GM21723 (cell line): Measurements from ENCODE around the gene ITPR3.

Experiments used
- ATAC-seq: cut with Tn5 transposase; IDR thresholded peaks from one replicate; pipeline ENCODE4 v1.9.1; 2021; ENCODE audit warnings: mild to moderate bottlenecking, moderate library complexity; ENCODE audit not compliant: unreplicated experiment

Gene ITPR3

GRCh38 chr6:33711140-33712129 lies 90.3 kb downstream of the ITPR3 start, which contains the start of gene UQCC2:
Gene UQCC2 (minus strand): TSS chr6:33711700. CDS start chr6:33711686, 14 bp downstream.
- peak; percentile 81 for ATAC-seq

GRCh38 chr6:33712914-33713313 lies 91.8 kb downstream of the ITPR3 start:
- ATAC-seq = no peak

DNA sequence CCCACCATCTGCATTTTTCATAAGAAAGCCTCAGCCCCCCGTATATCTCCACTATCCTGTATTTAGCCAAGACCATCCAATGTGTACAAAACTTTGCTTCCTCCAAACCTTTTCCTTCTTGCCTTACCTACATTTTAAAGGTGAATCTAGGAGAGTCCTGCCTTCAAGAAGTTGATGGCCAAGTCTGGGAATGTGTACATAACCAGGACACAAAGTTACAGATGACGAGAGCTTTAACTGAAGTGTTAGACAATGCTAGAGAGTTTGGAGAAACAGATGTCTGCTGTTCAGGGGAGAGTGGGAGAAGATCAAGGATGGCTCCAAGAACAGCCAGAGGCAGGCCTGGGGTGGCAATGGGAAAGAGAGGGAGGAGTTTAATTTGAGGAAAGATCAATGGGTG lies 92.7 kb downstream of the ITPR3 start:
- ATAC-seq = no peak

GRCh38 chr6:33714385-33715040 lies 93.4 kb downstream of the ITPR3 start:
- ATAC-seq = no peak

DNA sequence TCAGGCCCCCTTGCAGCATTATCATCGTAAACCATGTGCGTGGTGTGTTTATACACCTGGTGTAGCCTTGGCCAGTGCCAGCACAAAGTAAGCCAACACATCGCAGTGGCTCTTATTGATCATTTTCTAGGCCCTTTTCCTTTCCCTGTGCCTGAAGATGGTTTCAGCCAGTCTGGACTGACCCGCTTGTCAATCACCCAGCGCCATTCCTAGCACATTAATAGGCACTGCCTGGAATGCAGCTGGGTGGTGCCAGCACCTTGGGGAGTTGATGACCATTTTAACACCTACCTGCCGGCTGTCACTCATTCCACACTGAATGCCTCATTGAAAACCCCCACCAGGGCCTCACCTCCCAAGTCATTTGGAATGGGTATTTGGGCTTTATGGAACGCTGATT lies 95.3 kb downstream of the ITPR3 start:
- no peak for ATAC-seq

- ATAC-seq = no peak
Measured at GRCh38 chr6:33716890-33717632, 95.9 kb downstream of the ITPR3 start.

DNA sequence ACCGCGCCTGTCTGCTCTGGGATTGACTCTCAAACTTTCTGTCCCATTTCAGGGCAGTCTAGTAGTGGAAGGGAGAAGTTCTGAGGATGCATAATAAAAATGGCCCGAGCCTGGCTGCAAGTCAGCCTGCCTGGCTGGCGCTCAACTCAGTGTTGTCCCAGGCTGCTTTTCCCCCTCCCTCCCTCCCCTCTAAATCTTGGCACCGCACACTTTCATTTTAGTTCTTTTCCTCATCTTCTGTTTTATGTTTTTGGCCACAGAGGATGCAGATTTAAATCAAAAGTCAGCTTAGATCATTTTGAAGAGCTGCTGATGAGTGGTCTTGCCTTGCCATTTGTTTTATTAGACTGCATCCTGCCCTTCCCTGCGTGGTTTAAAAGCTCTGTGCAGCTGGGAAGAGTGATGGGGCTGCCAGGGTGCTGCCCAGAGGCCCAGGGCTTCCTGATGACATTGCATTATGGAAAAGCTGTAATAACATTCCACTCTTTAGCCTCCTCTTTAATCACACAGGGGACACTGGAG lies 96.9 kb downstream of the ITPR3 start:
- ATAC-seq = no peak

GRCh38 chr6:33718713-33719112 lies 97.6 kb downstream of the ITPR3 start:
- no peak for ATAC-seq

DNA sequence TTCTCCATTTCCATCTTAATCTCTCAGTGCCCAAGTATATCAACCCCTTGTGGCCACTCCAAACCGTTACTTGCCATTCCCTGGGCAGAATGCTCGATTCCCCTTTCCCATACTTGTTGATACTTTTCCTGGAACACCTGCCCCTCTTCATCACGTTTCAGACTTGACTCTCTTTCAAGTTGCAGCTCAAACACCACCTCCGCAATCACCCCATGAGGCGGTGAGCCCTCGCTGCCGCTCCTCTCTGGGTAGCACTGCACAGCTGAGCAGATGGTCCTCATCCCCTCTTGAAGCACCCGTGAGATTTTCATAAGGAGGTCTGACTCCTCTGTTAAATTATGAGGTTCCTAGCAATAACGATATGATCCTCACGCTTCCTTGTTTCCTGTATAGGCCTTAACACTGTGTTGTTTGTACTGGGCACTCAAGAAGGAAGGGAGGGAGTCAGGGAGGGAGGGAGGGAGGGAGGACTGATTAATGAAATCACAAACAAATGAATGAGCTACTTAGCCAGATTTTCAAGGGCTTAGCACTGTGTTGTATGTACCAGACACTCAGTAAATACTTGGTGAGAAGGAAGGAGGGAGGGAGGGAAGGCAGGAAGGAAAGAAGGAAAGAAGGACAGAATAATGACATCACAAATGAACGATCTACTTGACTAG lies 98.3 kb downstream of the ITPR3 start:
- ATAC-seq = no peak

- ATAC-seq = no peak
Measured at GRCh38 chr6:33720998-33721397, 99.9 kb downstream of the ITPR3 start.

DNA sequence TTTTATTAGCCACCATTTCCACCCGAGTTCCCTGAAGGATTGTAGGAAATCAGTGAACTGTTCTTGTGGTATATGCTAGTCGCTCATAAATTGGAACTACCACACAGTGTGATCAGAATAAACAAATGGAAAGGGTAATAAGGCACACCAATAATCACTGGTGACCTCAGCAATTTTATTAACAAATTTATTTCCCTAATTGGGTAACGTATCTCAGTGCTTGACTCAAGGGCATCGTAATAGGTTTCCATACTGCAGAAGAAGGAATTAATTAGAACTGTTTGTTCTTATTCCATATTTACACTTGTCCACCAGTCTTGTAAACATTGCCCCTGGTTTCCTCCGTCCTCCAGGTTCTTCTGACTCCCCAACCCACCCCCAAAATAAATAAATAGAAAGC lies 100.4 kb downstream of the ITPR3 start:
- ATAC-seq = no peak

- no peak for ATAC-seq
Measured at GRCh38 chr6:33722103-33722623, 101.0 kb downstream of the ITPR3 start.

GRCh38 chr6:33723371-33724085 lies 102.4 kb downstream of the ITPR3 start:
- no peak for ATAC-seq

GRCh38 chr6:33724102-33725023 lies 103.2 kb downstream of the ITPR3 start:
- ATAC-seq = no peak

DNA sequence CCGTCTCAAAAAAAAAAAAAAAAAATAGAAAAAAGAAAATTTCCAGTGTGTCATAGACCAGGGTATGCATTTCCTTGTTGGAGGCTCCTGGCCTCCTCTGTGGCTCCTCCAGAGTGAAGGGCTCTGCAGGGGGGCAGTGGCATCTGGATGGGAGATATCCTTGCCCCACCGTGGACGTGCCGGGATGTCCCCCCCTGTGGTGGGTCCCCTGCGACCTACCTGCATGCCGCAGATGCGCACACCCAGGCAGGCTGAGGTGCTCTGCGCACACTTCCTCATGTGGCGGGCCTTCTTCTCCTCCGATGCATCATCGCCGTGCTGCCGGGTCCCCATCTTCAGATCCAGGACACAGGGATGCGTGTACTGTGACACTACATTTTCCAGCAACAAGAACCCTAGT lies 104.1 kb downstream of the ITPR3 start:
- ATAC-seq = no peak

DNA sequence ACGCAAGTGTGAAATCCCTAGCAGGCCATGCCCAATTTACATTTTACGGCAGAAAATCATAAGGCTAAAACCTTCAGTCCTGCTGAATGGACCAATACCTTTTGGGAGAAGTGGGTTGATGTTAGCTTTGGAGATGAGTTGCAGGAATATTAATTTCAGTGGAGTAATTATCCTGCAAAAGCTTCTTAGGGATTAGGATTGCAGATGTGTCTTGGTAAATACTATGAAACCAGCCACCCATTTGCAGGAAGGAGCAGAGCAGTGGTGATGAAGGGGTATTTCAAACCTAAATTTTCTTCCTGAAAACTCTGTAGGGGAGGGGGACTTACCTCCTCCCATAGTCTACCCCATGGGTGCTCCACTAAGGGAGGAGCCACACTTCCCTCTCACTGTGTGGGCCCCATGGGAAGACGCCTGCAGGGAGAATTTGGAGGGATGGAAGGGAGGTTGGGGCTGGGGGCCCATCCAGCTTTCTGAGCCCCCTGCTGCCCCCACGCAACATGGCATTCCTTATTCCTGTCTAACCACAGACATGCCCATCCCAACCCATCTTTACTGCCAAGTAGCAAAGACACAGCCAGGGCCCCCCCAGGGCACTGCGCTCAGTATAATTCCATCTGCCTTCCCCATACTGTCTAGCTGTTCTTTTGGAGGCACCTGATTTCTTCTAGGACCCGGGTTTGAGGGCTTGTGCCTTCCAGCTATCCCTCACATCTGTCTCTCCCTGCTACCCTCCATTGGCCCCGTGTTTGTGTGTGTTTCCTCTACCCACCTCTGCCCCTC lies 105.0 kb downstream of the ITPR3 start:
- no peak for ATAC-seq

- no peak for ATAC-seq
Measured at GRCh38 chr6:33726696-33727095, 105.6 kb downstream of the ITPR3 start.

GRCh38 chr6:33727126-33727525 lies 106.0 kb downstream of the ITPR3 start:
- no peak for ATAC-seq
